H1 (cell line): ENCODE results near the gene OPA3. TPM values are rescaled to one million over a fixed set of nuclear protein-coding genes. Genes with fewer than 3 reads are reported as not detected.

Experiments
- NRF1 ChIP-seq: IDR thresholded peaks from 2 replicates; pipeline ENCODE4 v1.6.1; 2011; ENCODE audit warnings: mild to moderate bottlenecking, low read depth, low read length, improper control_type of control experiment
- polyA plus RNA-seq, 7 experiments: library from polyadenylated mRNA; depleted of rRNA in 3 of 7; stranded (reverse) in 5 of 7; unstranded in 2 of 7; fragments of >200 nt in 5 of 7; fragments of 200-250 nt in 2 of 7; gene quantifications; 1 replicate in 5 of 7; 2 replicates in 1 of 7; 4 replicates in 1 of 7; pipeline versions ENCODE4 v1.2.1 to v1.2.3, GENCODE V29; 2011 to 2013; ENCODE audit warnings: missing spikeins in 2 of 7, mixed read lengths in 2 of 7
- total RNA-seq: library from RNA; stranded (reverse); fragmentation: NEBNext Ultra II Directional; extraction: Animal tissue kit (Norgen Biotek cat#: 25700); gene quantifications from 2 replicates; pipeline ENCODE4 v1.2.1, GENCODE V29; 2021
- TF ChIP-seq, protein P1 (sequence below): IDR thresholded peaks from 2 replicates; pipeline ENCODE4 v1.6.1; 2012; ENCODE audit warnings: low read length, inconsistent platforms

Gene OPA3
- total and polyA plus RNA-seq, 2 of the 8 experiments (the other 6 are each of a cell fraction or from before 2014, with no cell fraction given), result 12.5 to 14.5 TPM

- TF ChIP-seq, protein P1, sequence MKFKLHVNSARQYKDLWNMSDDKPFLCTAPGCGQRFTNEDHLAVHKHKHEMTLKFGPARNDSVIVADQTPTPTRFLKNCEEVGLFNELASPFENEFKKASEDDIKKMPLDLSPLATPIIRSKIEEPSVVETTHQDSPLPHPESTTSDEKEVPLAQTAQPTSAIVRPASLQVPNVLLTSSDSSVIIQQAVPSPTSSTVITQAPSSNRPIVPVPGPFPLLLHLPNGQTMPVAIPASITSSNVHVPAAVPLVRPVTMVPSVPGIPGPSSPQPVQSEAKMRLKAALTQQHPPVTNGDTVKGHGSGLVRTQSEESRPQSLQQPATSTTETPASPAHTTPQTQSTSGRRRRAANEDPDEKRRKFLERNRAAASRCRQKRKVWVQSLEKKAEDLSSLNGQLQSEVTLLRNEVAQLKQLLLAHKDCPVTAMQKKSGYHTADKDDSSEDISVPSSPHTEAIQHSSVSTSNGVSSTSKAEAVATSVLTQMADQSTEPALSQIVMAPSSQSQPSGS, result no peak
- TF ChIP-seq NRF1, result no peak
Observed at GRCh38 chr19:45501730-45502014, 82.9 kb downstream of the OPA3 start (continued).
